CD14-positive monocyte (primary cell): ENCODE measurements around the gene STING1. TPM values are rescaled to one million over a fixed set of nuclear protein-coding genes. Genes with fewer than 3 reads are reported as not detected.
"Not testable (repeated sequence)": the region's sequence is repeated elsewhere in the genome, so short reads cannot be mapped to it uniquely, and the experiment has no call there.

ENCODE experiments used
- DNase-seq, 3 donors: peaks; one replicate each; pipeline ENCODE4 v3.0.0-alpha.2; 2011 to 2022
- H2AFZ ChIP-seq: 2 replicates; pipeline ENCODE4 v1.6.0; 2012; ENCODE audit warnings: mild to moderate bottlenecking, low read depth, low read length, inconsistent platforms; ENCODE audit not compliant: insufficient read depth, poor library complexity, severe bottlenecking
- H3K27ac ChIP-seq, 2 donors: 1 replicate in 1 of 2; 2 replicates in 1 of 2; pipeline ENCODE4 v1.5.1; 2012 to 2013; ENCODE audit warnings: low read length in 2 of 2, control low read depth in 1 of 2, inconsistent platforms in 1 of 2, low read depth in 1 of 2, mild to moderate bottlenecking in 1 of 2
- H3K27me3 ChIP-seq, 2 donors: one replicate each; pipeline versions ENCODE4 v1.6.0 to v1.6.1; 2011 to 2013; ENCODE audit warnings: low read length in 2 of 2; ENCODE audit not compliant: control insufficient read depth in 2 of 2, insufficient read depth in 2 of 2
- H3K36me3 ChIP-seq, 2 donors: replicated peaks in 1 of 2; 1 replicate in 1 of 2; 2 replicates in 1 of 2; pipeline versions ENCODE4 v1.5.1 to v1.6.1; 2012 to 2013; ENCODE audit warnings: low read length in 2 of 2, control low read depth in 1 of 2, inconsistent platforms in 1 of 2, mild to moderate bottlenecking in 1 of 2; ENCODE audit not compliant: insufficient read depth in 2 of 2, control insufficient read depth in 1 of 2
- H3K4me1 ChIP-seq, 2 donors: 1 replicate in 1 of 2; 2 replicates in 1 of 2; pipeline versions ENCODE4 v1.5.1 to v1.6.1; 2012 to 2013; ENCODE audit warnings: low read length in 2 of 2, control low read depth in 1 of 2, inconsistent platforms in 1 of 2, mild to moderate bottlenecking in 1 of 2, moderate library complexity in 1 of 2; ENCODE audit not compliant: insufficient read depth in 2 of 2, control insufficient read depth in 1 of 2
- H3K4me2 ChIP-seq: replicated peaks from 2 replicates; pipeline ENCODE3; 2012; ENCODE audit warnings: low read length, moderate library complexity, mild to moderate bottlenecking; ENCODE audit not compliant: poor library complexity, severe bottlenecking; ENCODE audit errors: extremely low read depth
- H3K4me3 ChIP-seq, 3 experiments: fragments of 200-600 bp in 1 of 3; sonication (generic) in 1 of 3; replicated peaks in 1 of 3; 1 replicate in 2 of 3; 2 replicates in 1 of 3; pipeline ENCODE4 v1.5.1; 2011 to 2013; ENCODE audit warnings: low read length in 3 of 3, mild to moderate bottlenecking in 3 of 3, control low read depth in 2 of 3, low read depth in 2 of 3, inconsistent platforms in 1 of 3, moderate library complexity in 1 of 3
- H3K79me2 ChIP-seq: 2 replicates; pipeline ENCODE4 v1.6.0; 2012; ENCODE audit warnings: mild to moderate bottlenecking, control low read depth, inconsistent platforms, low read length, moderate library complexity; ENCODE audit not compliant: insufficient read depth
- H3K9ac ChIP-seq: 2 replicates; pipeline ENCODE4 v1.6.0; 2017; ENCODE audit warnings: low read length, mild to moderate bottlenecking; ENCODE audit not compliant: insufficient read depth, poor library complexity, severe bottlenecking
- H3K9me3 ChIP-seq, 2 donors: replicated peaks in 1 of 2; 1 replicate in 1 of 2; 2 replicates in 1 of 2; pipeline versions ENCODE4 v1.5.1 to v1.6.1; 2012 to 2013; ENCODE audit warnings: low read length in 2 of 2, control low read depth in 1 of 2; ENCODE audit not compliant: control insufficient read depth in 1 of 2, insufficient read depth in 1 of 2
- H4K20me1 ChIP-seq: 2 replicates; pipeline ENCODE4 v1.6.0; 2012; ENCODE audit warnings: mild to moderate bottlenecking, low read length, control low read depth, moderate library complexity; ENCODE audit not compliant: insufficient read depth
- H3K27ac Mint-ChIP-seq, 7 donors: one replicate each; pipeline ENCODE4 v1.8.0; 2020; ENCODE audit warnings: mild to moderate bottlenecking in 7 of 7, mixed read lengths in 7 of 7, moderate library complexity in 6 of 7, inconsistent platforms in 2 of 7
- H3K27me3 Mint-ChIP-seq, 3 donors: one replicate each; pipeline ENCODE4 v1.8.0; 2021 to 2022; ENCODE audit warnings: low read depth in 3 of 3, mild to moderate bottlenecking in 3 of 3, mixed read lengths in 3 of 3, moderate library complexity in 3 of 3, inconsistent platforms in 1 of 3
- H3K36me3 Mint-ChIP-seq, 2 donors: one replicate each; pipeline ENCODE4 v1.8.0; 2020; ENCODE audit warnings: mixed read lengths in 2 of 2, inconsistent platforms in 1 of 2, mild to moderate bottlenecking in 1 of 2
- H3K4me1 Mint-ChIP-seq: one replicate; pipeline ENCODE4 v1.8.0; 2020; ENCODE audit warnings: mild to moderate bottlenecking, mixed read lengths
- H3K4me3 Mint-ChIP-seq, 2 donors: one replicate each; pipeline ENCODE4 v1.8.0; 2020; ENCODE audit warnings: mild to moderate bottlenecking in 2 of 2, mixed read lengths in 2 of 2, moderate library complexity in 1 of 2
- H3K9me3 Mint-ChIP-seq, 7 donors: one replicate each; pipeline ENCODE4 v1.8.0; 2020 to 2022; ENCODE audit warnings: mixed read lengths in 7 of 7, mild to moderate bottlenecking in 6 of 7, moderate library complexity in 6 of 7, inconsistent platforms in 2 of 7
- WGBS: methylation state at CpG from one replicate; pipeline ENCODE4 v1.1.5; 2013; ENCODE audit warnings: missing lambda C conversion rate; ENCODE audit not compliant: insufficient coverage; 5-methylcytosine and 5-hydroxymethylcytosine counted together
- intact Hi-C, 2 donors: fragments of 100-400 bp; cut with micrococcal nuclease; formaldehyde crosslinking; loops; one replicate each; pipeline versions ENCODE4 v1.15.0 to v1.15.1; 2023
- polyA plus RNA-seq, 3 donors: library from polyadenylated mRNA; depleted of rRNA in 1 of 3; unstranded in 2 of 3; stranded (reverse) in 1 of 3; fragments of 300-500 nt in 2 of 3; fragments of >200 nt in 1 of 3; fragmentation: Illumina TruSeq in 2 of 3; gene quantifications; 1 replicate in 2 of 3; 2 replicates in 1 of 3; pipeline ENCODE4 v1.2.3, GENCODE V29; 2012 to 2021
- TF ChIP-seq, protein P1 (sequence below): fragments of 200-600 bp; IDR thresholded peaks from one replicate; pipeline ENCODE4 v1.8.0; 2022; ENCODE audit warnings: antibody characterized with exemption, mild to moderate bottlenecking

STING1 gene
- polyA plus RNA-seq, 3 donors = 83.7 to 225 (median 115) TPM

DNA sequence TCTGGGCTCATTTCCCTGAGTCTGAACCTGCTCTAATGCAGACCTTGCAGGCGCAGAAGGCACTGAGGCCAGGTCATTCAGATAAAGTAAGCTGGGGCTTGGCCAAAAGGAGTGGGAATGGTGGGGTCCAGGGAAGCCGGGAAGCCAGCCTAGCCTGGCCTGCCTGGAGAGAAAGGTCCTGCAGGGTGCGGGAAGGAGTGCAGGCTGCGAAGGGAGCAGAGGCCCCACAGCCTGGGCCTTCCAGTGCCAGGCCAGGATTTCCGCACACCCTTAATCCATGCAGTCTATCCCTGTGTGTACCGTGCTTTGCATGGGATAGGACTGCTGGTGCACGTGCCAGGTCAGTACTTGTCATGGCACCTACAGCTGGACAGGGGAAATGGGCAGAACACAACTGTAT lies 3.6 kb upstream of the STING1 start:
- Histone ChIP-seq H3K4me1 (peaks cover 58 to 62% of the 10 kb centered on the region in 2 donors), H3K4me3 (no peak overlapping the region), H3K79me2 (peaks cover 9% of the 10 kb centered on the region), H4K20me1 (peaks cover 3% of the 10 kb centered on the region), H3K27ac (no peak overlapping the region), H2AFZ (no peak overlapping the region), H3K9ac (no peak overlapping the region), H3K36me3 (no peaks in the 10 kb centered on the region), H3K4me2 (no peak overlapping the region), H3K27me3 (no peaks in the 10 kb centered on the region), H3K9me3 (no peaks in the 10 kb centered on the region)
- H3K27ac Mint-ChIP-seq = no peak overlapping the region
- WGBS = 100% methylated on average over 6 of the region's 7 CpGs
- peaks cover 67% of the 10 kb centered on the region for H3K4me1 Mint-ChIP-seq
- H3K27me3 Mint-ChIP-seq = no peaks in the 10 kb centered on the region
- no peak overlapping the region for H3K4me3 Mint-ChIP-seq
- H3K36me3 Mint-ChIP-seq = no peaks in the 10 kb centered on the region
- no peaks in the 10 kb centered on the region for H3K9me3 Mint-ChIP-seq
- TF ChIP-seq, protein P1, sequence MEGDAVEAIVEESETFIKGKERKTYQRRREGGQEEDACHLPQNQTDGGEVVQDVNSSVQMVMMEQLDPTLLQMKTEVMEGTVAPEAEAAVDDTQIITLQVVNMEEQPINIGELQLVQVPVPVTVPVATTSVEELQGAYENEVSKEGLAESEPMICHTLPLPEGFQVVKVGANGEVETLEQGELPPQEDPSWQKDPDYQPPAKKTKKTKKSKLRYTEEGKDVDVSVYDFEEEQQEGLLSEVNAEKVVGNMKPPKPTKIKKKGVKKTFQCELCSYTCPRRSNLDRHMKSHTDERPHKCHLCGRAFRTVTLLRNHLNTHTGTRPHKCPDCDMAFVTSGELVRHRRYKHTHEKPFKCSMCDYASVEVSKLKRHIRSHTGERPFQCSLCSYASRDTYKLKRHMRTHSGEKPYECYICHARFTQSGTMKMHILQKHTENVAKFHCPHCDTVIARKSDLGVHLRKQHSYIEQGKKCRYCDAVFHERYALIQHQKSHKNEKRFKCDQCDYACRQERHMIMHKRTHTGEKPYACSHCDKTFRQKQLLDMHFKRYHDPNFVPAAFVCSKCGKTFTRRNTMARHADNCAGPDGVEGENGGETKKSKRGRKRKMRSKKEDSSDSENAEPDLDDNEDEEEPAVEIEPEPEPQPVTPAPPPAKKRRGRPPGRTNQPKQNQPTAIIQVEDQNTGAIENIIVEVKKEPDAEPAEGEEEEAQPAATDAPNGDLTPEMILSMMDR = no peak
- intact Hi-C loops = no loop called here
- DNase-seq = no peak

DNA sequence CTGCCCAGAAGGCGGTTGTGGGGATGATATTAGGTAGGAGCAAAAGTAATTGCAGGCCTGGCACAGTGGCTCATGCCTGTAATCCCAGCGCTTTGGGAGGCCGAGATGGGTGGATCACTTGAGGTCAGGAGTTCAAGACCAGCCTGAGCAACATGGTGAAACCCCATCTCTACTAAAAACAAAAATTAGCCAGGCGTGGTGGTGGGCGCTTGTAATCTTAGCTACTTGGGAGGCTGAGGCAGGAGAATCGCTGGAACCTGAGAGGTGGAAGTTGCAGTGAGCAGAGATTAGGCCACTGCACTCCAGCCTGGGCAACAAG lies 291 bp upstream of the STING1 start:
- H3K4me1 Mint-ChIP-seq = peaks cover 72% of the 10 kb centered on the region
- WGBS = 7% methylated on average over 2 of the region's 6 CpGs
- peak overlapping the region; percentile 91 to 99 (median 96) for H3K27ac Mint-ChIP-seq
- Histone ChIP-seq H3K4me1 (peaks cover 71 to 79% of the 10 kb centered on the region in 2 donors), H4K20me1 (peaks cover 29% of the 10 kb centered on the region), H3K4me3 (peak overlapping the region in 1 of 3 experiments; percentile 81), H3K4me2 (peak overlapping the region; percentile 98), H3K36me3 (peaks cover 13 to 15% of the 10 kb centered on the region in 2 donors), H2AFZ (peak overlapping the region; percentile 83), H3K27ac (peak overlapping the region; percentile 91 to 92), H3K79me2 (peaks cover 42% of the 10 kb centered on the region)
- H3K9me3 ChIP-seq, intact Hi-C loops, H3K9ac ChIP-seq, DNase-seq, H3K27me3 ChIP-seq, H3K27me3 Mint-ChIP-seq, H3K9me3 Mint-ChIP-seq: not testable (repeated sequence)
- H3K4me3 Mint-ChIP-seq = peak overlapping the region; percentile 88 to 97
- H3K36me3 Mint-ChIP-seq = peaks cover 18 to 24% of the 10 kb centered on the region in 2 donors
